Measurements from ENCODE around the gene ERGIC1. TPM values are rescaled to one million over a fixed set of nuclear protein-coding genes. Genes with fewer than 3 reads are reported as not detected.
A peak's percentile ranks its signal among the peaks of the same experiment; 100 is the strongest.

The ERGIC1 gene
- total RNA-seq, 6 experiments from 2014 or later = 240 to 276 (median 258) TPM

DNA sequence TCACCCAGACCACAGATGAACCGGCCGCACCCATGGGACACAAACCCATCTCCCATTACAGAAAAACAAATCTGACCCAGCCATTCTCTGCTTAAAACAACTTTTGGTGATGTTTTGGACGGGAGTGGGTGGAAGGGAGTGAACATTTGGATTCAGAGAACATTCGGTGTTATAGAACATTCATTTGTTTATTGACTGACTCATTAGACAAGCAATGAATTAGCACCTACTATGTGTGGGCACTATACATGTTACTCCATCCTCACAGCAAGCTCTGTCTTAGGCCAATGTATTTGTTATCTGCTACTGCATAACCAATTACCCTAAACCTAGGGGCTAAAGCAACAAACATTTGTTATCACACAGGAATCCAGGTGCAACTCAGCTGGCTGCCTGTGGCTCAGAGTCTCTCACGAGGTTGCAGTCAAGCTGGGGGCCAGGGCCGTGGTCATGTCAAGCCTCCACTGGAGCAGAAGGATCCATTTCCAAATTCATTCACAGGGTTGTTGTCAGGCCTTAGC, 5.1 kb upstream of the ERGIC1 start:
- H3K4me3 Mint-ChIP-seq = no peak overlapping the region
- no peak overlapping the region for H3K27ac Mint-ChIP-seq
- peaks cover 32% of the 10 kb centered on the region for H3K4me1 Mint-ChIP-seq (ENCODE audit: low read depth)
- DNase-seq = no peak
- peaks cover 27% of the 10 kb centered on the region for H3K9me3 Mint-ChIP-seq
- peaks cover 4% of the 10 kb centered on the region for H3K27me3 Mint-ChIP-seq (ENCODE audit: insufficient read depth)
- TF ChIP-seq, protein P1, sequence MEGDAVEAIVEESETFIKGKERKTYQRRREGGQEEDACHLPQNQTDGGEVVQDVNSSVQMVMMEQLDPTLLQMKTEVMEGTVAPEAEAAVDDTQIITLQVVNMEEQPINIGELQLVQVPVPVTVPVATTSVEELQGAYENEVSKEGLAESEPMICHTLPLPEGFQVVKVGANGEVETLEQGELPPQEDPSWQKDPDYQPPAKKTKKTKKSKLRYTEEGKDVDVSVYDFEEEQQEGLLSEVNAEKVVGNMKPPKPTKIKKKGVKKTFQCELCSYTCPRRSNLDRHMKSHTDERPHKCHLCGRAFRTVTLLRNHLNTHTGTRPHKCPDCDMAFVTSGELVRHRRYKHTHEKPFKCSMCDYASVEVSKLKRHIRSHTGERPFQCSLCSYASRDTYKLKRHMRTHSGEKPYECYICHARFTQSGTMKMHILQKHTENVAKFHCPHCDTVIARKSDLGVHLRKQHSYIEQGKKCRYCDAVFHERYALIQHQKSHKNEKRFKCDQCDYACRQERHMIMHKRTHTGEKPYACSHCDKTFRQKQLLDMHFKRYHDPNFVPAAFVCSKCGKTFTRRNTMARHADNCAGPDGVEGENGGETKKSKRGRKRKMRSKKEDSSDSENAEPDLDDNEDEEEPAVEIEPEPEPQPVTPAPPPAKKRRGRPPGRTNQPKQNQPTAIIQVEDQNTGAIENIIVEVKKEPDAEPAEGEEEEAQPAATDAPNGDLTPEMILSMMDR (IDR thresholded peaks at IDR 0.05) = no peak
- peaks cover 21% of the 10 kb centered on the region for H3K36me3 Mint-ChIP-seq (ENCODE audit: low read depth)

DNA sequence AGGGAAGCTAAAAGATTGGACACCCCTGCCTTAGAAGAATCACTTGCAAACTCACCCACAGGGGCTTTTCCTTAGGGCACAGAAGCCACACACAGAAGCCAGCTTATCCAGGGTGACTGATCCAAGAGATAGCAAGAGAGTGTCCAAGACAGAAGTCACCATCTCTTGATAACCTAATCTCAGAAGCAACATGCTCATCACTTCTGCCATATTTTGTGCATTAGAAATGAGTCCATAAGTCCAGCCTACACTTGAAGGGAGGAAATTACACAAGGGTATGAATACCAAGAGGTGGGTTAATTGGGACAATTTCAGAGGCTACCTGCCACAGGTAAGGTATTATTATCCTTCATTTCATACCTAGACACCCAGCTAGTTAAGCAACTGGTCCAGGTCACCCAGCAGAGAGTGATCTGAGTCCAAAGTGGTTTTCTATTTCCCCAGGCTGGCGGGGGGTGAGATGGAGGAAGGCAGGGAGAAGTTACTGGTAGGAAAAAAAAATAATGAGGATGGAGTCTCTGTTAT, 3.7 kb upstream of the ERGIC1 start:
- Mint-ChIP-seq H3K36me3 (ENCODE audit: low read depth) (peaks cover 16% of the 10 kb centered on the region), H3K4me1 (ENCODE audit: low read depth) (peaks cover 36% of the 10 kb centered on the region), H3K27me3 (ENCODE audit: insufficient read depth) (peaks cover 4% of the 10 kb centered on the region), H3K4me3 (no peak overlapping the region), H3K27ac (peak overlapping the region; percentile 93), H3K9me3 (peaks cover 17% of the 10 kb centered on the region)
- DNase-seq = no peak
- TF ChIP-seq, protein P1 (IDR thresholded peaks at IDR 0.05) = no peak

DNA sequence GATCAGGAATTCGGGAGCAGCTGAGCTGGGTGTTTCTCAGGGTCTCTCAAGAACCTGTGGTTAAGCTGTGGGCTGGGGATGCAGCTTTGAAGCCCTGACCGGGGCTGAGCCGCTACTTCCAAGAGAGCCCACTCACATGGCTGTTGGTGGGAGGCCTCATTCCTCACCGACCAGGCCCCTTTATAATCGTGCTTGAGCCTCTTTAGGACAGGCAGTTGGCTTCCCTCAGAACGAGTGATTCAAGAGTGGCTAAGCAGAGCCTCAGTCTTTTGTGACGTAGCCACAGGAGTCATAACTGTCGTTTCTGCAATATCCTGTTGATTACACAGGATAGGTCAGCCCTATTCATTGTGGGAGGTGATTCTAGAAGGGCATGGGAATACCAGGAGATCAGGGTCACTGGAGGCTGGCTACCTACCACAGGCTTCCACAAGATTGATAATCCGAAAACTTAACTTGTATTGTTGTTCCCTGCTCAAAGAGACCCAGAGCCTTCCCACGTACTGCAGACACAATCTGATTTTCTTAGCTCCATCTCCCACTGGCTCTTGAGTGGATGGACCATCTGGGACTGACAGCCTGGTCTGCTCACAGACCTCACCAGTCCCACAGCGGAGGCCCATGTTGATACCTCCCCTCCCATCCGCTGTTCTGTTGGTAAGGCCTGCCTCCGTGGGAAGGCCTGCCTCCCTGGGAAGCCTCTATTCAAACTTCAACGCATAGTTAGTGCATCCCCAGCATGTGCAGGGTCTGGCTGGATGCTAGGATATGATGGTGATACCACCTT, 3.0 kb upstream of the ERGIC1 start:
- peaks cover 10% of the 10 kb centered on the region for H3K9me3 Mint-ChIP-seq
- no peak overlapping the region for H3K4me3 Mint-ChIP-seq
- H3K27ac Mint-ChIP-seq = peak overlapping the region; percentile 93
- DNase-seq = peak; percentile 69
- peaks cover 4% of the 10 kb centered on the region for H3K27me3 Mint-ChIP-seq (ENCODE audit: insufficient read depth)
- H3K36me3 Mint-ChIP-seq (ENCODE audit: low read depth) = peaks cover 12% of the 10 kb centered on the region
- TF ChIP-seq, protein P1 (IDR thresholded peaks at IDR 0.05) = no peak
- H3K4me1 Mint-ChIP-seq (ENCODE audit: low read depth) = peaks cover 43% of the 10 kb centered on the region

DNA sequence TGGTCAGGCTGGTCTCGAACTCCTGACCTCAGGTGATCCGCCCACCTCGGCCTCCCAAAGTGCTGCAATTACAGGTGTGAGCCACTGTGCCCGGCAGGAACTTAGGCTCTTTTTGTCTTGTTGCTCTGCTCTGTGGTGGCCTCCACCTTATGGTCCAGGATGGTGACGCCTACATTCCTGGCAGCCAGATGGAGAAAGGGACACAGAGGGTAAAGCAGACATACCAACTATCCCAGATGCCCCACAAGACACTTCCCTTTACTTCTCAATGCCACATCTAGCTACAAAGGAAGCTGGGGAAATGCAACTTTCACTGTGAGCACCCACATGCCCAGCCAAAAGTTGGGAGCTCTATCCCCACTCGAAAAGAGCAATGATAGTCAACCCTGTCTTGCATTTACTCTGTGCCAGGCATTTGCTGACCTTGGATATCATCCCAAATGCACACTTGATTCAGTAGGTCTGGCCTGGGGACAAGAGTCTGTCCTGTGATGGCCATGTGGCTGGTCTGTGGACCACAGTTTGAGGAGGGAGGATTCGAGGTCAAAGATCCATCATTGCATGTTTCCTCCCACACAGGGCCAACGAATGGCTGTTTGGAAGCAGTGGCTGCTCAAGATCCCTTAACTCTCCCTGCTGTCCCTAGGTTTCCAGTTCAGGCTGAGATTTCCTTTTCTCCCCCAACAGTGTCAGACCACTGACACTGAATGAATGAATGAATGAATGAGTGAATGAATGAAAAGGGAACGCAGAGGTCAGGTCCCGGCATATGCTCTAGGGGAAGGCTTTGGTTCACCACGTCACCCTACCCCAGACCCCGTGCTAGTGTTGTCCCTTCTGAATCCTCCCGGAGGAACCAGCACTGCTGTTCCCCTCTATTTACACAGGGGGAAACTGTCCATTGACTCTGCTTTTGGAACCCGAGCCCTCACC, 1.4 kb upstream of the ERGIC1 start:
- peaks cover 58% of the 10 kb centered on the region for H3K4me1 Mint-ChIP-seq (ENCODE audit: low read depth)
- peak overlapping the region; percentile 85 for H3K27ac Mint-ChIP-seq
- no peak for DNase-seq

DNA sequence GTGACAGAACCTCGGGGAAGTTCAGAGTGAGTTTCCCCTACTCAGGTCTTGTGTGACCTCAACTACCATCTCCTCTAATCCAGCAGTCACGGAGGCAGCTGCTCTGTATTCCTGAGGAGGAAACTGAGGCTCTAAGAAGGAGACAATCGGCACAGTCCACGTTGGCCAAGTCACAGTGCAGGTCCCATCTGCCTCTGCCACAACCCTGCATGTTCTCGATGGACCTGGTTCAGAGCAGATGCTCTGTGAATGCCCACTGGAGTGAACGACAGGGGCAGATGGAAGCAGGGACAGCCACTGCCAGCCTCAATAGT, 722 bp upstream of the ERGIC1 start:
- H3K36me3 Mint-ChIP-seq (ENCODE audit: low read depth) = peaks cover 5% of the 10 kb centered on the region; the same call in 1 of the 2 replicates
- H3K9me3 Mint-ChIP-seq = no peaks in the 10 kb centered on the region
- no peak for DNase-seq
- H3K4me1 Mint-ChIP-seq (ENCODE audit: low read depth) = peaks cover 58% of the 10 kb centered on the region
- H3K4me3 Mint-ChIP-seq = peak overlapping the region; percentile 89
- H3K27me3 Mint-ChIP-seq (ENCODE audit: insufficient read depth) = peaks cover under 1% of the 10 kb centered on the region; the same call in 1 of the 2 replicates
- TF ChIP-seq, protein P1 (IDR thresholded peaks at IDR 0.05) = no peak
- H3K27ac Mint-ChIP-seq = peak overlapping the region; percentile 85

More for the DNA sequence above, 1.4 kb upstream of the ERGIC1 start:
- no peaks in the 10 kb centered on the region for H3K9me3 Mint-ChIP-seq
- TF ChIP-seq, protein P1 (IDR thresholded peaks at IDR 0.05) = no peak
- H3K4me3 Mint-ChIP-seq = peak overlapping the region; percentile 89; the same call in 1 of the 2 replicates
- peaks cover 5% of the 10 kb centered on the region; the same call in 1 of the 2 replicates for H3K36me3 Mint-ChIP-seq (ENCODE audit: low read depth)
- peaks cover 3% of the 10 kb centered on the region for H3K27me3 Mint-ChIP-seq (ENCODE audit: insufficient read depth)
